Liver (tissue), 9 donors: ENCODE results near the gene LKAAEAR1. TPM values are rescaled to one million over a fixed set of nuclear protein-coding genes. Genes with fewer than 3 reads are reported as not detected.
A peak's percentile ranks its signal among the peaks of the same experiment; 100 is the strongest.

Source experiments
- DNase-seq: peaks from one replicate; pipeline ENCODE4 v3.0.0-alpha.2; 2017; ENCODE audit warnings: low spot score
- H3K27ac ChIP-seq, 2 donors: one replicate each; pipeline ENCODE4 v1.7.0; 2013; ENCODE audit warnings: inconsistent platforms in 2 of 2, low read length in 2 of 2, control low read depth in 1 of 2, low read depth in 1 of 2, mild to moderate bottlenecking in 1 of 2
- H3K27me3 ChIP-seq, 4 donors: one replicate each; pipeline versions ENCODE4 v1.6.1 to v1.7.0; 2013; ENCODE audit warnings: low read length in 3 of 4, inconsistent platforms in 1 of 4, mild to moderate bottlenecking in 1 of 4, moderate library complexity in 1 of 4; ENCODE audit not compliant: control insufficient read depth in 4 of 4, insufficient read depth in 4 of 4
- H3K36me3 ChIP-seq, 4 donors: one replicate each; pipeline versions ENCODE4 v1.6.1 to v1.7.0; 2013; ENCODE audit warnings: low read length in 3 of 4, mild to moderate bottlenecking in 3 of 4, low read depth in 1 of 4, moderate library complexity in 1 of 4; ENCODE audit not compliant: control insufficient read depth in 4 of 4, insufficient read depth in 3 of 4
- H3K4me1 ChIP-seq, 4 donors: one replicate each; pipeline versions ENCODE4 v1.6.1 to v1.7.0; 2013; ENCODE audit warnings: low read length in 3 of 4, mild to moderate bottlenecking in 3 of 4, moderate library complexity in 1 of 4; ENCODE audit not compliant: control insufficient read depth in 4 of 4, insufficient read depth in 4 of 4
- H3K4me3 ChIP-seq, 3 donors: one replicate each; pipeline versions ENCODE4 v1.6.1 to v1.7.0; 2013; ENCODE audit warnings: low read length in 3 of 3, control low read depth in 1 of 3, low read depth in 1 of 3, mild to moderate bottlenecking in 1 of 3
- H3K9ac ChIP-seq, 2 donors: one replicate each; pipeline ENCODE4 v1.7.0; 2013; ENCODE audit warnings: low read length in 2 of 2, mild to moderate bottlenecking in 2 of 2, moderate library complexity in 2 of 2, control low read depth in 1 of 2, low read depth in 1 of 2
- H3K9me3 ChIP-seq, 4 donors: one replicate each; pipeline versions ENCODE4 v1.6.1 to v1.7.0; 2013; ENCODE audit warnings: low read length in 3 of 4; ENCODE audit not compliant: control insufficient read depth in 4 of 4
- ATF3 ChIP-seq: IDR thresholded peaks from 2 replicates; pipeline ENCODE4 v1.6.1; 2016; ENCODE audit warnings: antibody characterized with exemption
- CTCF ChIP-seq: fragments of 150-350 bp; IDR thresholded peaks from 2 replicates; pipeline ENCODE4 v1.5.1; 2017; ENCODE audit warnings: improper control_type of control experiment, low read depth, low read length; ENCODE audit not compliant: missing input control
- EGR1 ChIP-seq, 2 donors: IDR thresholded peaks; 2 replicates each; pipeline ENCODE4 v1.6.1; 2016 to 2018; ENCODE audit warnings: antibody characterized with exemption in 2 of 2, low read depth in 2 of 2
- FOXA1 ChIP-seq: IDR thresholded peaks from 2 replicates; pipeline ENCODE4 v1.6.1; 2016; ENCODE audit warnings: antibody characterized with exemption
- FOXA2 ChIP-seq: IDR thresholded peaks from 2 replicates; pipeline ENCODE4 v1.6.1; 2016; ENCODE audit warnings: antibody characterized with exemption
- GABPA ChIP-seq, 2 donors: IDR thresholded peaks in 1 of 2; conservative IDR thresholded peaks in 1 of 2; 2 replicates each; pipeline ENCODE4 v1.6.1; 2016; ENCODE audit warnings: antibody characterized with exemption in 2 of 2, mild to moderate bottlenecking in 1 of 2, moderate library complexity in 1 of 2
- HNF4A ChIP-seq, 2 donors: conservative IDR thresholded peaks; 2 replicates each; pipeline ENCODE4 v1.6.1; 2016; ENCODE audit warnings: antibody characterized with exemption in 2 of 2, mild to moderate bottlenecking in 2 of 2
- HNF4G ChIP-seq: IDR thresholded peaks from 2 replicates; pipeline ENCODE4 v1.6.1; 2016; ENCODE audit warnings: antibody characterized with exemption
- JUND ChIP-seq, 2 donors: IDR thresholded peaks; 2 replicates each; pipeline ENCODE4 v1.6.1; 2016; ENCODE audit warnings: antibody characterized with exemption in 2 of 2
- MAX ChIP-seq: IDR thresholded peaks from 2 replicates; pipeline ENCODE4 v1.6.1; 2016; ENCODE audit warnings: antibody characterized with exemption
- NR2F2 ChIP-seq: IDR thresholded peaks from 2 replicates; pipeline ENCODE4 v1.6.1; 2016; ENCODE audit warnings: antibody characterized with exemption
- RAD21 ChIP-seq, 2 donors: IDR thresholded peaks; 2 replicates each; pipeline ENCODE4 v1.6.1; 2016; ENCODE audit warnings: antibody characterized with exemption in 2 of 2, mild to moderate bottlenecking in 2 of 2
- REST ChIP-seq: IDR thresholded peaks from 2 replicates; pipeline ENCODE4 v1.6.1; 2016; ENCODE audit warnings: antibody characterized with exemption, mild to moderate bottlenecking
- RXRA ChIP-seq, 2 donors: IDR thresholded peaks; 2 replicates each; pipeline ENCODE4 v1.6.1; 2017 to 2018; ENCODE audit warnings: antibody characterized with exemption in 2 of 2, mild to moderate bottlenecking in 1 of 2
- SP1 ChIP-seq: IDR thresholded peaks from 2 replicates; pipeline ENCODE4 v1.6.1; 2018; ENCODE audit warnings: antibody characterized with exemption, mild to moderate bottlenecking
- TAF1 ChIP-seq: conservative IDR thresholded peaks from 2 replicates; pipeline ENCODE4 v1.6.1; 2016; ENCODE audit warnings: antibody characterized with exemption, mild to moderate bottlenecking
- YY1 ChIP-seq: IDR thresholded peaks from 2 replicates; pipeline ENCODE4 v1.6.1; 2016; ENCODE audit warnings: antibody characterized with exemption, mild to moderate bottlenecking
- ZBTB33 ChIP-seq: IDR thresholded peaks from 2 replicates; pipeline ENCODE4 v1.6.1; 2016; ENCODE audit warnings: antibody characterized with exemption
- WGBS: extraction: QIAGEN DNeasy Blood & Tissue Kit; methylation state at CpG from one replicate; pipeline ENCODE4 v1.1.7; 2013; 5-methylcytosine and 5-hydroxymethylcytosine counted together
- polyA plus RNA-seq, 2 donors: library from polyadenylated mRNA; stranded (reverse) in 1 of 2; unstranded in 1 of 2; fragments of 200-250 nt in 1 of 2; fragments of >200 nt in 1 of 2; fragmentation: Nextera tagmentation in 1 of 2; extraction: Ambion mirVana in 1 of 2; gene quantifications; one replicate each; pipeline versions ENCODE4 v1.2.1 to v1.2.3, GENCODE V29; 2013 to 2015
- total RNA-seq, 2 donors: library from RNA; depleted of rRNA; stranded (reverse); fragments of >200 nt; gene quantifications; one replicate each; pipeline ENCODE4 v1.2.3, GENCODE V29; 2014
- donor health status: healthy.
- donor health status: healthy.
- donor health status: healthy.
- donor health status: healthy.
- donor health status: healthy.

The LKAAEAR1 gene
- total and polyA plus RNA-seq, 4 donors = 0.08 TPM; not detected in 3

- Histone ChIP-seq H3K27me3 (peaks cover 0 to 7% (median 2%) of the 10 kb centered on the region in 4 donors), H3K4me1 (peaks cover 0 to 23% (median 8%) of the 10 kb centered on the region in 4 donors), H3K9ac (no peak overlapping the region), H3K4me3 (no peak overlapping the region), H3K36me3 (no peaks in the 10 kb centered on the region), H3K27ac (no peak overlapping the region), H3K9me3 (no peaks in the 10 kb centered on the region)
- 85% methylated on average over 9 of the region's 9 CpGs for WGBS
- no peak for DNase-seq
- TF ChIP-seq GABPA (IDR thresholded peaks at IDR 0.05 in 1 of 2, conservative IDR thresholded peaks at IDR 0.05 in 1 of 2) = no peak
- TF ChIP-seq JUND (IDR thresholded peaks at IDR 0.05) = no peak
- TF ChIP-seq ATF3 = no peak
- no peak for TF ChIP-seq NR2F2
- TF ChIP-seq RAD21 (IDR thresholded peaks at IDR 0.05) = no peak
- TF ChIP-seq EGR1 (IDR thresholded peaks at IDR 0.05; ENCODE audit: low read depth in 2 of 2) = no peak
- TF ChIP-seq TAF1 = no peak
- no peak for TF ChIP-seq HNF4A (conservative IDR thresholded peaks at IDR 0.05)
- no peak for TF ChIP-seq FOXA1
These were observed 40.4 kb downstream of the LKAAEAR1 start for GRCh38 chr20:64043768-64044167.

- Histone ChIP-seq H3K9me3 (no peaks in the 10 kb centered on the region), H3K4me1 (peaks cover 7 to 26% (median 11%) of the 10 kb centered on the region in 4 donors), H3K27ac (peak overlapping the region in 1 of 2 donors; percentile 46), H3K27me3 (peaks cover 0 to 7% (median 2%) of the 10 kb centered on the region in 4 donors), H3K4me3 (peak overlapping the region in 1 of 3 donors; percentile 48), H3K36me3 (no peaks in the 10 kb centered on the region), H3K9ac (no peak overlapping the region)
- WGBS = 7% methylated on average over 55 of the region's 55 CpGs
- TF ChIP-seq CTCF (no peak), HNF4G (no peak), NR2F2 (peak; percentile 13), YY1 (no peak), JUND (IDR thresholded peaks at IDR 0.05) (no peak), RXRA (IDR thresholded peaks at IDR 0.05) (no peak), ATF3 (no peak)
- no peak for DNase-seq
These were observed 42.0 kb downstream of the LKAAEAR1 start for GRCh38 chr20:64042054-64042781.

- Histone ChIP-seq H3K4me1 (peaks cover 7 to 26% (median 11%) of the 10 kb centered on the region in 4 donors), H3K27me3 (peaks cover 0 to 3% (median 2%) of the 10 kb centered on the region in 4 donors), H3K9ac (no peak overlapping the region), H3K9me3 (no peaks in the 10 kb centered on the region), H3K36me3 (no peaks in the 10 kb centered on the region), H3K4me3 (no peak overlapping the region), H3K27ac (no peak overlapping the region)
- DNase-seq = no peak
- TF ChIP-seq HNF4A (conservative IDR thresholded peaks at IDR 0.05) (no peak), MAX (no peak), YY1 (no peak), GABPA (IDR thresholded peaks at IDR 0.05 in 1 of 2, conservative IDR thresholded peaks at IDR 0.05 in 1 of 2) (no peak), REST (no peak), TAF1 (no peak), EGR1 (IDR thresholded peaks at IDR 0.05; ENCODE audit: low read depth in 2 of 2) (no peak), JUND (IDR thresholded peaks at IDR 0.05) (no peak), SP1 (no peak), HNF4G (no peak), ATF3 (no peak), RXRA (IDR thresholded peaks at IDR 0.05) (no peak), NR2F2 (no peak), FOXA2 (no peak), FOXA1 (no peak), RAD21 (IDR thresholded peaks at IDR 0.05) (no peak), ZBTB33 (no peak)
- 35% methylated on average over 11 of the region's 11 CpGs for WGBS
These were observed 42.5 kb downstream of the LKAAEAR1 start for GRCh38 chr20:64041781-64042053.
